MM.1S (cell line): ENCODE measurements around the gene RPGRIP1L.

Source experiments
- EZH2 ChIP-seq: fragments of 300-600 bp; sonication (generic); optimal IDR thresholded peaks from 2 replicates; pipeline ENCODE3; 2017; ENCODE audit warnings: low read depth, mild to moderate bottlenecking, antibody characterized with exemption, low read length, mixed read lengths
- EZH2phosphoT487 ChIP-seq: fragments of 300-600 bp; sonication (generic); IDR thresholded peaks from 2 replicates; pipeline ENCODE4 v1.6.1; 2018; ENCODE audit warnings: antibody characterized with exemption, low read length
- TF ChIP-seq, protein P1 (sequence below): fragments of 300-600 bp; sonication (generic); IDR thresholded peaks from 2 replicates; pipeline ENCODE4 v1.5.1; 2016; ENCODE audit warnings: antibody characterized with exemption, low read length, mixed read lengths

DNA sequence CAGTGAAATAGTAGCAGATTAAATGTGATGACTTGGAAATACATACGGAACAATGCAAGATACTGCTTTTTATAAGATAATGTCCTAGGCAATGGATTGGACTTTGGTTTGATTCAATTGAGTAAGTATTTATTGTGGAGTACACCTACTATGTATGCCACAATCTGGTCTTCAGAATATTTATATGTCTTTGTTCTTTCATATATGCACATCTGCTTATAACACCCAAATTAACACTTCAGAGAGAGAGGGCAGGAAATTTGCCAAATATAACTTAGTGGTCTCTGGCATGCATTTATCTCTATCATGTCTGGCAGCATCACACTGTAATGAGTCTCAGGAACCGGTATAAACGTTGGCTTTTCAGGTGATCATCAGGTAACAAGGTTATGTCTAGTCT is 16.9 kb downstream of the RPGRIP1L start:
- TF ChIP-seq, protein P1, sequence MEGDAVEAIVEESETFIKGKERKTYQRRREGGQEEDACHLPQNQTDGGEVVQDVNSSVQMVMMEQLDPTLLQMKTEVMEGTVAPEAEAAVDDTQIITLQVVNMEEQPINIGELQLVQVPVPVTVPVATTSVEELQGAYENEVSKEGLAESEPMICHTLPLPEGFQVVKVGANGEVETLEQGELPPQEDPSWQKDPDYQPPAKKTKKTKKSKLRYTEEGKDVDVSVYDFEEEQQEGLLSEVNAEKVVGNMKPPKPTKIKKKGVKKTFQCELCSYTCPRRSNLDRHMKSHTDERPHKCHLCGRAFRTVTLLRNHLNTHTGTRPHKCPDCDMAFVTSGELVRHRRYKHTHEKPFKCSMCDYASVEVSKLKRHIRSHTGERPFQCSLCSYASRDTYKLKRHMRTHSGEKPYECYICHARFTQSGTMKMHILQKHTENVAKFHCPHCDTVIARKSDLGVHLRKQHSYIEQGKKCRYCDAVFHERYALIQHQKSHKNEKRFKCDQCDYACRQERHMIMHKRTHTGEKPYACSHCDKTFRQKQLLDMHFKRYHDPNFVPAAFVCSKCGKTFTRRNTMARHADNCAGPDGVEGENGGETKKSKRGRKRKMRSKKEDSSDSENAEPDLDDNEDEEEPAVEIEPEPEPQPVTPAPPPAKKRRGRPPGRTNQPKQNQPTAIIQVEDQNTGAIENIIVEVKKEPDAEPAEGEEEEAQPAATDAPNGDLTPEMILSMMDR, result no peak
- TF ChIP-seq EZH2, result no peak
- TF ChIP-seq EZH2phosphoT487, result no peak
